GM19025 (cell line): ENCODE results near the gene YAE1.

ENCODE experiments used
- ATAC-seq: cut with Tn5 transposase; IDR thresholded peaks from one replicate; pipeline ENCODE4 v1.9.1; 2021; ENCODE audit warnings: mild to moderate bottlenecking, low read depth, moderate library complexity; ENCODE audit not compliant: unreplicated experiment

YAE1 gene

GRCh38 chr7:39553436-39553835 is 12.8 kb upstream of the YAE1 start:
- ATAC-seq = no peak

GRCh38 chr7:39554583-39555165 is 11.5 kb upstream of the YAE1 start:
- no peak for ATAC-seq

- ATAC-seq = no peak
Observed at GRCh38 chr7:39557222-39557621, 9.0 kb upstream of the YAE1 start.

- ATAC-seq = no peak
Observed at GRCh38 chr7:39557911-39558310, 8.3 kb upstream of the YAE1 start.

GRCh38 chr7:39560408-39560807 is 5.8 kb upstream of the YAE1 start:
- ATAC-seq = no peak

- no peak for ATAC-seq
Observed at GRCh38 chr7:39560997-39561396, 5.2 kb upstream of the YAE1 start.

- no peak for ATAC-seq
Observed at GRCh38 chr7:39565538-39565937, 666 bp upstream of the YAE1 start.

- ATAC-seq = no peak
Observed at GRCh38 chr7:39567294-39567693, 1.1 kb downstream of the YAE1 start.

GRCh38 chr7:39574673-39575349 is 8.6 kb downstream of the YAE1 start:
- ATAC-seq = no peak

GRCh38 chr7:39577229-39577874 is 11.1 kb downstream of the YAE1 start:
- no peak for ATAC-seq

GRCh38 chr7:39580149-39580874 is 14.1 kb downstream of the YAE1 start:
- ATAC-seq = peak; percentile 93

GRCh38 chr7:39582536-39582935 is 16.3 kb downstream of the YAE1 start:
- ATAC-seq = no peak

GRCh38 chr7:39583539-39583938 is 17.3 kb downstream of the YAE1 start:
- ATAC-seq = no peak

GRCh38 chr7:39587393-39587792 is 21.2 kb downstream of the YAE1 start:
- ATAC-seq = no peak

GRCh38 chr7:39588416-39588815 is 22.2 kb downstream of the YAE1 start:
- ATAC-seq = no peak

GRCh38 chr7:39589323-39590111 is 23.3 kb downstream of the YAE1 start:
- ATAC-seq = peak; percentile 82

GRCh38 chr7:39592586-39592985 is 26.4 kb downstream of the YAE1 start:
- no peak for ATAC-seq

GRCh38 chr7:39594988-39595620 is 28.9 kb downstream of the YAE1 start:
- no peak for ATAC-seq

GRCh38 chr7:39602351-39602750 is 36.1 kb downstream of the YAE1 start:
- ATAC-seq = no peak

- ATAC-seq = no peak
Observed at GRCh38 chr7:39603924-39604323, 37.7 kb downstream of the YAE1 start.
